ENCODE measurements around the gene TRIP13. TPM values are rescaled to one million over a fixed set of nuclear protein-coding genes. Genes with fewer than 3 reads are reported as not detected.

TRIP13 gene
- total and polyA plus RNA-seq, 2 experiments from 2014 or later, result 42.5 to 44.8 TPM

- H3K79me2 ChIP-seq (replicated peaks; ENCODE audit: insufficient read depth), result no peaks in the 10 kb centered on the region
- H3K9me2 ChIP-seq (ENCODE audit: insufficient read depth), result no peaks in the 10 kb centered on the region
- H3K4me1 ChIP-seq (ENCODE audit: insufficient read depth), result no peaks in the 10 kb centered on the region
- peaks cover 23% of the 10 kb centered on the region for H3K27me3 ChIP-seq (ENCODE audit: insufficient read depth)
- H3K9me3 Mint-ChIP-seq, result no peaks in the 10 kb centered on the region
- no peaks in the 10 kb centered on the region for H3K36me3 ChIP-seq (ENCODE audit: insufficient read depth)
- no peaks in the 10 kb centered on the region; the same call in 2 of the 3 replicates for H3K36me3 Mint-ChIP-seq (ENCODE audit: low read depth)
- TF ChIP-seq POLR2AphosphoS5 (IDR thresholded peaks at IDR 0.05; ENCODE audit: low read depth), result 0 out of 2 replicates have a peak, but pooled peaks have one; percentile 15
- no peak for TF ChIP-seq NANOG (IDR thresholded peaks at IDR 0.05; ENCODE audit: borderline replicate concordance)
- TF ChIP-seq, protein P1, sequence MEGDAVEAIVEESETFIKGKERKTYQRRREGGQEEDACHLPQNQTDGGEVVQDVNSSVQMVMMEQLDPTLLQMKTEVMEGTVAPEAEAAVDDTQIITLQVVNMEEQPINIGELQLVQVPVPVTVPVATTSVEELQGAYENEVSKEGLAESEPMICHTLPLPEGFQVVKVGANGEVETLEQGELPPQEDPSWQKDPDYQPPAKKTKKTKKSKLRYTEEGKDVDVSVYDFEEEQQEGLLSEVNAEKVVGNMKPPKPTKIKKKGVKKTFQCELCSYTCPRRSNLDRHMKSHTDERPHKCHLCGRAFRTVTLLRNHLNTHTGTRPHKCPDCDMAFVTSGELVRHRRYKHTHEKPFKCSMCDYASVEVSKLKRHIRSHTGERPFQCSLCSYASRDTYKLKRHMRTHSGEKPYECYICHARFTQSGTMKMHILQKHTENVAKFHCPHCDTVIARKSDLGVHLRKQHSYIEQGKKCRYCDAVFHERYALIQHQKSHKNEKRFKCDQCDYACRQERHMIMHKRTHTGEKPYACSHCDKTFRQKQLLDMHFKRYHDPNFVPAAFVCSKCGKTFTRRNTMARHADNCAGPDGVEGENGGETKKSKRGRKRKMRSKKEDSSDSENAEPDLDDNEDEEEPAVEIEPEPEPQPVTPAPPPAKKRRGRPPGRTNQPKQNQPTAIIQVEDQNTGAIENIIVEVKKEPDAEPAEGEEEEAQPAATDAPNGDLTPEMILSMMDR (conservative IDR thresholded peaks at IDR 0.05; ENCODE audit: low read depth in 2 of 2), result peak; percentile 33 to 54
- TF ChIP-seq ZNF462 (CRISPR knock-in tag; IDR thresholded peaks at IDR 0.05), result no peak
- TF ChIP-seq STAT1 (IDR thresholded peaks at IDR 0.05; ENCODE audit: unreplicated experiment), result no peak
- no peak for TF ChIP-seq JUNB (IDR thresholded peaks at IDR 0.05; ENCODE audit: unreplicated experiment)
- TF ChIP-seq, protein P2, sequence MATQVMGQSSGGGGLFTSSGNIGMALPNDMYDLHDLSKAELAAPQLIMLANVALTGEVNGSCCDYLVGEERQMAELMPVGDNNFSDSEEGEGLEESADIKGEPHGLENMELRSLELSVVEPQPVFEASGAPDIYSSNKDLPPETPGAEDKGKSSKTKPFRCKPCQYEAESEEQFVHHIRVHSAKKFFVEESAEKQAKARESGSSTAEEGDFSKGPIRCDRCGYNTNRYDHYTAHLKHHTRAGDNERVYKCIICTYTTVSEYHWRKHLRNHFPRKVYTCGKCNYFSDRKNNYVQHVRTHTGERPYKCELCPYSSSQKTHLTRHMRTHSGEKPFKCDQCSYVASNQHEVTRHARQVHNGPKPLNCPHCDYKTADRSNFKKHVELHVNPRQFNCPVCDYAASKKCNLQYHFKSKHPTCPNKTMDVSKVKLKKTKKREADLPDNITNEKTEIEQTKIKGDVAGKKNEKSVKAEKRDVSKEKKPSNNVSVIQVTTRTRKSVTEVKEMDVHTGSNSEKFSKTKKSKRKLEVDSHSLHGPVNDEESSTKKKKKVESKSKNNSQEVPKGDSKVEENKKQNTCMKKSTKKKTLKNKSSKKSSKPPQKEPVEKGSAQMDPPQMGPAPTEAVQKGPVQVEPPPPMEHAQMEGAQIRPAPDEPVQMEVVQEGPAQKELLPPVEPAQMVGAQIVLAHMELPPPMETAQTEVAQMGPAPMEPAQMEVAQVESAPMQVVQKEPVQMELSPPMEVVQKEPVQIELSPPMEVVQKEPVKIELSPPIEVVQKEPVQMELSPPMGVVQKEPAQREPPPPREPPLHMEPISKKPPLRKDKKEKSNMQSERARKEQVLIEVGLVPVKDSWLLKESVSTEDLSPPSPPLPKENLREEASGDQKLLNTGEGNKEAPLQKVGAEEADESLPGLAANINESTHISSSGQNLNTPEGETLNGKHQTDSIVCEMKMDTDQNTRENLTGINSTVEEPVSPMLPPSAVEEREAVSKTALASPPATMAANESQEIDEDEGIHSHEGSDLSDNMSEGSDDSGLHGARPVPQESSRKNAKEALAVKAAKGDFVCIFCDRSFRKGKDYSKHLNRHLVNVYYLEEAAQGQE (IDR thresholded peaks at IDR 0.05; ENCODE audit: unreplicated experiment), result no peak
- H3K27me3 Mint-ChIP-seq (ENCODE audit: insufficient read depth, low read depth, poor library complexity), result peaks cover 17% of the 10 kb centered on the region
- H4K20me1 ChIP-seq (replicated peaks; ENCODE audit: insufficient read depth), result 0 out of 2 replicates have a peak, but pooled peaks cover 8% of the 10 kb centered on the region
- peak overlapping the region; percentile 96 for H2AFZ ChIP-seq
- no peak overlapping the region for H3K27ac Mint-ChIP-seq
- ATAC-seq, result peak; percentile 85
- no peak overlapping the region for H3K27ac ChIP-seq (ENCODE audit: low read depth)
- peak overlapping the region; percentile 64 for H3K4me3 Mint-ChIP-seq
- DNase-seq (ENCODE audit: low spot score), result peak; percentile 74
- no peaks in the 10 kb centered on the region for H3F3A ChIP-seq (replicated peaks; ENCODE audit: low read depth)
- H3K4me2 ChIP-seq, result peak overlapping the region; percentile 87
- H3K4me3 ChIP-seq, result peak overlapping the region; percentile 61
- H3K4me1 Mint-ChIP-seq, result peaks cover 2% of the 10 kb centered on the region; the same call in 2 of the 3 replicates
Observed at GRCh38 chr5:926417-927171, 33.9 kb downstream of the TRIP13 start.
